Measurements from ENCODE around the gene SYT14. TPM values are rescaled to one million over a fixed set of nuclear protein-coding genes. Genes with fewer than 3 reads are reported as not detected.
"Not testable (repeated sequence)": the region's sequence is repeated elsewhere in the genome, so short reads cannot be mapped to it uniquely, and the experiment has no call there.

The SYT14 gene
- total and polyA plus RNA-seq, 8 donors: 0.14 to 1.2 (median 0.54) TPM

- DNase-seq (no peak), FAIRE-seq (no peak), ATAC-seq (no peak)
- no peak for TF ChIP-seq CTCF (IDR thresholded peaks at IDR 0.05)
- Histone ChIP-seq H3K27ac (no peak overlapping the region), H3K36me3 (no peaks in the 10 kb centered on the region), H3K4me1 (no peaks in the 10 kb centered on the region), H3K4me3 (no peak overlapping the region), H3K27me3 (no peaks in the 10 kb centered on the region), H3K9me3 (no peaks in the 10 kb centered on the region)
- intact Hi-C loops (cut with DNase I): no loop called here
- WGBS, 2 donors: 72 to 80% methylated on average over 2 of the region's 2 CpGs
These were observed 21.6 kb downstream of the SYT14 start for GRCh38 chr1:209959623-209960022.

- no peaks in the 10 kb centered on the region for H3K4me1 ChIP-seq
- intact Hi-C loops (cut with DNase I): no loop called here
- H3K9me3 ChIP-seq: no peaks in the 10 kb centered on the region
- WGBS, 2 donors: 55 to 61% methylated on average over 2 of the region's 2 CpGs
- ATAC-seq (no peak), FAIRE-seq (no peak), DNase-seq (no peak)
- H3K4me3 ChIP-seq: no peak overlapping the region
- H3K36me3 ChIP-seq: no peaks in the 10 kb centered on the region
- no peaks in the 10 kb centered on the region for H3K27me3 ChIP-seq
- no peak overlapping the region for H3K27ac ChIP-seq
- no peak for TF ChIP-seq CTCF (IDR thresholded peaks at IDR 0.05)
These were observed 22.9 kb downstream of the SYT14 start for GRCh38 chr1:209960926-209961325.

GRCh38 chr1:209962388-209962787, 24.4 kb downstream of the SYT14 start:
- no peaks in the 10 kb centered on the region for H3K27me3 ChIP-seq
- no peaks in the 10 kb centered on the region for H3K9me3 ChIP-seq
- WGBS, 2 donors: 65 to 72% methylated on average over 4 of the region's 4 CpGs
- no peak overlapping the region for H3K4me3 ChIP-seq
- ATAC-seq (no peak), FAIRE-seq (no peak), DNase-seq (no peak)
- no peak for TF ChIP-seq CTCF (IDR thresholded peaks at IDR 0.05)
- intact Hi-C loops (cut with DNase I): no loop called here
- H3K36me3 ChIP-seq: no peaks in the 10 kb centered on the region
- H3K4me1 ChIP-seq: no peaks in the 10 kb centered on the region
- no peak overlapping the region for H3K27ac ChIP-seq

- Histone ChIP-seq H3K9me3 (no peaks in the 10 kb centered on the region), H3K36me3 (no peaks in the 10 kb centered on the region), H3K4me3 (no peak overlapping the region), H3K27me3 (no peaks in the 10 kb centered on the region), H3K4me1 (no peaks in the 10 kb centered on the region), H3K27ac (no peak overlapping the region)
- DNase-seq (no peak), FAIRE-seq (no peak), ATAC-seq (no peak)
- TF ChIP-seq CTCF (IDR thresholded peaks at IDR 0.05): no peak
- WGBS, 2 donors: 47 to 63% methylated on average over 1 of the region's 1 CpG
- intact Hi-C loops (cut with DNase I): no loop called here
These were observed 24.8 kb downstream of the SYT14 start for GRCh38 chr1:209962856-209963255.

- no peak for FAIRE-seq
- WGBS, 2 donors: 60 to 68% methylated on average over 9 of the region's 9 CpGs
- DNase-seq: no peak
- no peak for TF ChIP-seq CTCF (IDR thresholded peaks at IDR 0.05)
- Histone ChIP-seq H3K9me3 (no peaks in the 10 kb centered on the region), H3K27me3 (no peaks in the 10 kb centered on the region), H3K27ac (no peak overlapping the region), H3K4me3 (no peak overlapping the region), H3K36me3 (no peaks in the 10 kb centered on the region), H3K4me1 (no peaks in the 10 kb centered on the region)
- no peak for ATAC-seq
- intact Hi-C loops (cut with DNase I): no loop called here
These were observed 28.0 kb downstream of the SYT14 start for GRCh38 chr1:209965996-209966395.

GRCh38 chr1:209978721-209979120, 40.7 kb downstream of the SYT14 start:
- H3K4me1 ChIP-seq; ATAC-seq; DNase-seq; H3K27me3 ChIP-seq; H3K4me3 ChIP-seq; H3K36me3 ChIP-seq; H3K27ac ChIP-seq; H3K9me3 ChIP-seq; FAIRE-seq; intact Hi-C loops (cut with DNase I): not testable (repeated sequence)
- 72 to 83% methylated on average over 11 to 14 of the region's 14 CpGs for WGBS, 2 donors

Measured in pancreas (tissue), 10 donors.